Frontal cortex (tissue), 4 donors: ENCODE data around the gene VSNL1. TPM values are rescaled to one million over a fixed set of nuclear protein-coding genes. Genes with fewer than 3 reads are reported as not detected.

Source experiments
- DNase-seq, 2 donors: peaks; one replicate each; pipeline ENCODE4 v3.0.0; 2012; ENCODE audit warnings: low spot score in 2 of 2
- FAIRE-seq: peaks from 2 replicates; lab custom pipeline; 2012; peaks lifted over from hg19 to GRCh38; lab: Jason Lieb, UNC
- total RNA-seq: library from RNA; depleted of rRNA; stranded (reverse); fragments of >200 nt; gene quantifications from one replicate; pipeline ENCODE4 v1.2.3, GENCODE V29; 2014
- donor health status: control.
- donor health status: control.
- donor health status: control.

VSNL1 gene
- total RNA-seq, 1 donor from 2014 or later = 24.5 TPM

DNA sequence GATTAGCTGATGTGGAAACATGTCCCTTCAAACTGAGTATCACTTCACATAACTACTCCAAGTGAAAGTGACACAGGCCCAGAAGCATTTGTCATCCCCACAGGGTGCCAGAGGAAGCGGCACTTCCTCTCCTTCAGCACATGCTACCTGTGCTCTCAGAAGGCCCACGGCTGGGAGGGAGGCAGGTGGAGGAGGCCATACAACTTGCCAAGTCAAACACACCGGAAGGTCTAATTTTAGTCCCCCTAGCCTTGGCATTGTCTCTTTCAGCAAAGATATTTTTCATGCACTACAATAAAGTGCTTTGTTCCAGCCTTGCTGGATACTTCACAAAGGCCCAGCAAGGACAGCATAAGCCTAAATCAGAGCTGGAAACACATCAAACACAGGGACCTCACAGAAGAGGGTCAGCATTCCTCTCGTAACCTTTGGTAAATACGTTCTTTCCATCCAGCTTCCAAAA, 38.0 kb downstream of the VSNL1 start:
- FAIRE-seq (no peak), DNase-seq (no peak)

DNA sequence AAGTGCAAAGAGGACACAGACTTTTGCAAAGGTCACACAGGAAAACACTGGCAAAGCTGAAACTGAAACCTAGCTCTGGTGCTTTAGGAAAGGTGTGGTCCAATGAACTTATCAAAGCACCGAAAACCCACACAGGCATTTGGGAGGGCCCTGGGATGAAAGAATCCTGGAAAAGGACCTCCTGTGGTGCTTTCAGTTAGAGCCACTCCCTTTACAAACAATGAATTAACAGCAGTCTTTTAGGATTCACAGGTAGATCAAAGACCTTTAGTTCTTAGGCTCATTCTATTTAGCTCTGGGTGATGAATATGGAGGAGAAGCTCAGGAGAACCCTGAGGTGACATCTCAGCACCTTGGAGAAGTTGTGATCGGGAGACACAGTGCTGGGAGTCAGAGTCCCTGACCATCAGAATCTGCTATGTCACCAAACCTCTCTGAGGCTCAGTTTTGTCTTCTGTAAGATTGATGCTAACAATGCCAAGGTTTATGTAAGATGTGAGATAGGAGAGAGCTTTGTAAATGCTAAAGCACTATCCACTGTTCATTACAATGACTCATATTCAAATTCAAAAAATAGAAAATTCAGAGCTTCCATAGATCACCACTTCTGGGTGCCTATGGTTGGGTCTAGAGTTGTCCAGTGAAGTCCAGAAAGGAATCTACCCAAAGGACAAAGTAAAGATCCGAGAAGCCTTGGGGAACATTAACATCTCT, 39.3 kb downstream of the VSNL1 start:
- DNase-seq = no peak
- FAIRE-seq = no peak

DNA sequence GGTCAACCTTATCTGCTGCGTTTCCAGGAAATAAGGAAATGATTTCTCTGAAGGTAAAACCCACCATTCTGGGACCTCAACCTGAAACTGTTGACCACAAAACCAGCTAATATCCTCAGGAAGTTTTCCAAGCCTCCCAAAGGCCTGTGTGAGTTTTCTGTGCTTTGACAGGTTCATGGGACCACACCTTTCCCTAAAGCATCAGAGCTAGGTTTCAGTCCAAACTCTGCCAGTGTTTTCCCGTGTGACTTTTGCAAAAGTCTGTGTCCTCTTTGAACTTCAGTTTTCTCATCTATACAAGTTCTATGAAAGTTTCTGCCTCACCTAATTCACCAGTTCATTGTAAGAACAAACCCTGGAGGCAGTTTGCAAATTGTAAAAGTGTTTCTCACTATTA, 39.8 kb downstream of the VSNL1 start:
- DNase-seq (no peak), FAIRE-seq (no peak)

DNA sequence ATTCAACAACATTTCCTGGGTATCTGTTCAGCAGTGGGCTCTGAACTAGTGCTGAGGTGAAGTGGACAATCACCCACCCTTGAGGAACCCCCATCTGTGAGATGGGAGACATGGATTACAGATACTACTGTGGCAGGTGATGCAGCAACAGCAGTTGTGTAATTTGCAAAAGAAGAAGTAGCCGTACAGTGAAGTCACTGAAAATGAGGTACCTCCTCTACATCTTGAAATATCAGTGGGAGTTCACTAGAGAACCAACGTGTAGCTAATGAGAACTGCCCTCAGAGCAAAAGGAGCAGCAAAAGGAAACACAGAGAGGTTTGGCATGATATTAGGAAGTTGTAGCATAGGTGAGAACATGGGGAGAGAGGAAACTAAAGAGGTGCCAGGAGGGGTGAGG, 41.3 kb downstream of the VSNL1 start:
- DNase-seq = no peak
- FAIRE-seq = no peak

DNA sequence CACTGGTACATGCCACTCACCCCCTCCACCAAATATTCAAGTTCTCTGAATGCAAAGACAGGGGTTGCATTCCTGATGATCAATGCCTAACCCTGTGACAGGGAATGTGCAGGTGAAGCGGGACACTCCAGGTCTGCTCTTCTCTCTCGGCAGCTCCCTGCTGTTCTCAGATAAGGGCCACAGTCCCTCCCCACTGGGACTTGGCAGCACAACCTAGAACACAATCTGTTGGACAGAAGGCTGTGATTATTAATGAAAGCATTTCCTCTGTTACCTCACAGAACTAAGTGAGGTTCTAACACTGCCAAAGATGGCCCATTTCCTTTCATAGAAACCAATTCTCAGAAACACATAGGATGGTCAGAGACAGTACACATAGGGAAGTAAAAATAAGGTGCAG, 42.7 kb downstream of the VSNL1 start:
- DNase-seq (no peak), FAIRE-seq (no peak)

DNA sequence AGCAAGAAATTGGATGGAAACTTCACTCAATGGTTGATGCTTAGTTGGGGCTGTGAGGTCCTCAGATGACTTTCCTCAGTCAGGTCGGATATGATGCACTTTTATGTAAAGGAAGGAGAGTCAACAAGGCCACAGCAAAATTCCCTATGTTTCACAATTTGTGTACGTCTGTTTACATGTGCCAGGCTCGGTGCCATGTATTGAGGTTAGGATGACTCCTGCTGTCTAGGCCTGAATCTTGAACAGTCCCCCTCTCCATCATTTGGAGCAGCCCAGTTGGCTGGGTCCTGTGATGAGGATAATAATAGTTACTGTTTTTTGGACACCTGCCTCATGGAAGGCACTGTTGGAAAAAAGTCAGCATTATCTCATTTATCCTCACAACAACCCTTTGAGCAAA, 43.1 kb downstream of the VSNL1 start:
- FAIRE-seq (no peak), DNase-seq (no peak)

DNA sequence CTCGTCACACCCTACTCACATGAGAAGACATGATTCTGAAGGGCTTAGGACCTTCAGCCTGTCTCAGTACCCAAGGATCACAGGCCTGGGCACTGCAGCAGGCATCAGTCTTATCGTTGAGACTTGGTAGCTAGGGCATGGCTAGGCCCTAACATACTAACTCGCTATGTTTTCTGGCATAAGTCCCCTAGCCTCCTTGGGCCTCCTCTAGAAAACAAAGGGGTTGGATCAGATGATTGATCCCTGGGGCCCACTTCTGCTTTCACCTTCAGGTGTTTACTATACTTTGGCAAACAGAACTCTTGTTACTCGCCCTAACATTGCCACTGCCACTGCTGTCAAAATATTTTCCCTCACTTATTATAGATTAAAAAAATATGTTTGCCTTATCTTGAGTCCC, 44.2 kb downstream of the VSNL1 start:
- DNase-seq = no peak
- no peak for FAIRE-seq

DNA sequence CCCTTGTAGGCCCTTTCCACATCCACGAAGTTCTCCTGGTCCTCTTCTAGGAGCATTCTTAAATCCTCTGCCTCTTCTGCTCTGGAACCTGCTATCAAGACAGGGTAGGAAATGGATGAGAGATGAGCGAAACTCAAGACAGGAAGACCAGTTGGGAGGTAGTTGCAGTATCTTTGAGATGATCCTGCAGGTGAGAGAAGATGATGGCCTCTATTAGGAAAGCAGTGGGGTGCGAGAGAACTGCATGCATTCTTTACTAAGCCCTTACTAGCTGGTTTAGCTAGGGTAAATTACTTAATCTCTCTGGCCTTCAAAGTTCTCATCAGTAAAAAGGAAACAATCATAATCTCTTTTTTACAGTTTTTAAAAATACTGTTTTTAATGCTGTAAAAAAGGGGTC, 47.0 kb downstream of the VSNL1 start:
- FAIRE-seq (no peak), DNase-seq (no peak)

DNA sequence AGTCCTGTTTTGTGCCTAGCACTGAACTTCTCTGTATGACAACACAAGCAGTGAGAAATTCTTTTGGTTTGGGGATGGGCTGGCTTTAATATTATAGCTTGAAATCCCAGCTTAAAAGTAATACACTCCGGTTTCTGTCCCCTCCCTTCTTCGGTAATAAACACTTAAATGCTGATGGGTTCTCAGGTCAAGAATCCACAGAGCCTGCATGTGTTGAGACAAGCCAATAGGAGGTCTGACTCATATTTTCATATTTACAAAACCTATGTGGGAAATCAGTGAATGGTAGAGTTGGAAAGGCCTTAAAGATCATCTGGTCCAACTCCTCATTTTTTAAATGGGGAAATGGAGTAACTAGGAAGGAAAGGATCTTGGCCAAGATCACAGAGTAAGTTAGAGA, 47.5 kb downstream of the VSNL1 start:
- DNase-seq = no peak
- FAIRE-seq = no peak

DNA sequence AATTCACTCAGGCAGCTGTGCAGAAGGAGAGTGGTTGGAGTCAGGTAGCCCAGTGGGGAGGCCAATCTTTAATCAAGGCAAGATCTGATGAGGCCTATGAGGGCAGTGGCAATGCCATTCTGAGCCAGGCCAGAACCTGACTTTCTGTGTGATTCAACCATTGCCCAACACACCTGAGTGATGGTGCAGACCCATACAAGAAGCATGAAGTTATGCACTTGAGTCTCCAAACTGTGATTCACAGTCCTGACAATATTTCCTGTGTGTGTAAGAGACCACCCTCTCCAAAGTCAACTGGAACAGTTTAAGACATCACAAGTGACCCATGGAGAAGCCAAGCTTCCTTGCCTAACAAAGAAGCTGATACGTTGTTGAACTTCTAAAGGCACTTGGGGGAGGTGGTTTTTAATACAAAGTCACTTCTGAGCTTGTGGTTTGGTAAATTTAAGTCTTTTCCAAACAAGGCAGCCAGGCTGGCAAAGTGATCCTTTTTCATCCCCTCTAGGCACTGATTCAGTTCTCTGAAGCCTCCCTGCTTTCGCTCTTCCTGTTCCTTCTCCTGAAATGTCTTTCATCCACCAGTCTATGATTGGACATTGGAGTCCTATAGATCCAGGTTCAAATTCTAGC, 49.0 kb downstream of the VSNL1 start:
- no peak for FAIRE-seq
- DNase-seq = no peak

DNA sequence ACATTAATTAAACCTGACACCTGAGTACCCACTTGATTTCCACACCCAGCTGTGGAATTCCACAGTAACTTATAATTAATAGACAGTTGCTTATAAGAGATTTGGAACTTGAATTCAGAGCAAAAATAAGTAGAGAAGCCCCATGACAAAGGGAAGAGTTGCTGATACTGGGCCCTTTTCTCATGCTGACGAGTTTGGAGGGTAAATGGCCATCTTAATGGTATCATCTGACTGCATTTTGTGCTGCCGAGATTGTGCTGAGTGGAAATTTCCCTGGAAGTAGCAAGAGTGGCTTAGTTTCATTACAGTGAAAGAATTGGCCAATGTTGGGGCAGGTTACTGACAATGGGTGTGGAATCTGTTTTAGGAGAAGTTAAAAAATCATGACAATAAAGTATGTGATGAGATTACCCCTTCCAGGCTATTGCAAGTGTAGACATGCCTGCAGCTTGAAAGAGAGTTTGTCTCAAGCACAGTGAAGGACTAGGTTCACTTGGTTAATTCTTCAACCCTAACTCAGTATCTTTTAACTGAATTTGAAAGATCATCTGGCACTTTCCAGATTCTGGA, 49.9 kb downstream of the VSNL1 start:
- DNase-seq (no peak), FAIRE-seq (no peak)

DNA sequence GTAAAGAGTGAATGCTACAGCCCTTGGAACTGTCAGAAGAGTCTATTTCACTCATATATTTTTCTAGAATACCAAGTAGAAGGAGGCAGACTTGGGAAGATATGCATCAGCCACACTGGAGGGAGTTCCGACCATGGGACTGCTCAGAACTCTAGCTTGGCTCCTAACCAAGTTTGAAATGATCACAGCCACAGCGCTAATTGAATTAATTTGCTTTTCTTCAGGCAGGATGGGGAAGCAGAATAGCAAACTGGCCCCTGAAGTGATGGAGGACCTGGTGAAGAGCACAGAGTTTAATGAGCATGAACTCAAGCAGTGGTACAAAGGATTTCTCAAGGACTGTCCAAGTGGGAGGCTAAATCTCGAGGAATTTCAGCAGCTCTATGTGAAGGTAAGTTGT, 51.4 kb downstream of the VSNL1 start:
- no peak for FAIRE-seq
- DNase-seq = no peak

DNA sequence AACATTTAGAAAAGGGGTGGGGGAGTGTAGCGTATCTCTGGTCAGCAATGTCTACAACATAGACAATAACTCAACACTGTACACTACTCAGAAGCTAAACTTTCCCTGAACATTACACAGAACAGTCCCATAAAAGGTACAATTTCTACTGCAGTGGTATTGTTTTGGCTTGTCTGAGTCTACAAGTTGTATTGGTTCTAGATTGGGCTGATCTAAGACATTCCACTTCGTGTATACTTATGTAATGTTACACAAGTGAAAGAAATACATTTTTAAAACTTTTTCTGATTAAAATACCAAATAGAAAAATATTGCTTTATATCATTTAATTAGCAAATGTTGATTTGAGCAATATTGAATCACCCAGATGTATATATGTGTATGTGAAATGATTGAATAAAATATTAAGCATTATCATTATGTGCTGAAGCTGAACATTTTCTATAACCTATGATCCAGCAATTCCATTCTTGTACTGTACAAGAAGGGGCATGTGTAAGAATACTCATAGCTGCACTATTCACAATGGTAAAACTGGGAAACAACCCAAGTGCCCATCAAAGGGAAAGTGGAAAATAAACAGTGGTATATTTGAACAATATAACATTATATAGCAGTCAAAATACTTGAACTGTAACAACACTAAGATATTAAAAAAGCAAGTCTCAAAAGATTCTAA, 52.4 kb downstream of the VSNL1 start:
- no peak for FAIRE-seq

DNA sequence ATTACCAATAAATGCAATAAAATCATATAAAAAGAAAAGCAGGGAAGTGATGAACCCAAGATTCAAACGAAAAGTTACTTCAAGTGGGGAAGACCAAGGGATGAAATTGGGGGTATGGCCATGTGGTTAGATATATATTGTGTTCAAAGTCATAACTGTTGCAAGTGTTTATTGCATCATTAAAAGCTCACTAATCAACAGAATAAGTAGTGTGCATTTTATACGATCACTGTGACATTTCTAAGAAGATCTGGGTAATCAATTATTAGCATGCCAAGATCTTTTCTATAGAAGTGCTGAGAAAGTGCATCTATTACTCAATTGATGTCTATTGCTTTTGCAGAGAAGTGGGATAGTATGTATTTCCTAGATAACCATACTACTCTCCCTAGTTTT, 52.9 kb downstream of the VSNL1 start:
- no peak for FAIRE-seq
- DNase-seq = no peak

More for the DNA sequence above, 52.4 kb downstream of the VSNL1 start:
- no peak for DNase-seq

DNA sequence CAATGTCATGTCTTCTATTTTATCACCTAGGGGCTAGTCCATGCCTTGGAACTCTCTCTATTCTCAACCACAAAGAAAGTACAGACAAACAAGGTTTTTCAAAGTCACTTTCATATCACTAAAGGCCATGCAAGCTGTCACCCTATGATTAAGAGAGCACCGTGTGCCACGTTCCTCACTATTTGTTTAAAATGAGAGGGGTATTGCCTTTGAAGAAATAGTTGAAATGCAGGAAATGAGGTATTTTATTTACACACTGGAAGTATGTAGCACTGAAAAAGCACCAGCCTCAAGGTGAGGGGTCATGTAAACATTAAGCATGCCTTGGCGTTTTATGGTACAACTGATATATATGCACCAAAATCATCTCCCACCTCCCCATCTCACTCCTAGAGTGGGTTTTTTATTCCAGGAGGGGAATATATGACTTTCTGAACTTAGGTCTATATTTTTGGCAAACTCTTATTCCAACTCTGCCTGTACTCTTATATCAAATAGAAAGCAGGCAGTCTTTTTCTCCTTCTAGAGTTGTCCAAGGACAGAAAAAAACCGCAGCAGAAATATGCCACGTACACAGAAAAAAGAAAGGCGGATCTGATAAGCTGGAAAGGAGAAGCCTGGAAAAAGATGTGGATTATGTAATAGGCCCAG, 53.5 kb downstream of the VSNL1 start:
- DNase-seq (no peak), FAIRE-seq (no peak)

DNA sequence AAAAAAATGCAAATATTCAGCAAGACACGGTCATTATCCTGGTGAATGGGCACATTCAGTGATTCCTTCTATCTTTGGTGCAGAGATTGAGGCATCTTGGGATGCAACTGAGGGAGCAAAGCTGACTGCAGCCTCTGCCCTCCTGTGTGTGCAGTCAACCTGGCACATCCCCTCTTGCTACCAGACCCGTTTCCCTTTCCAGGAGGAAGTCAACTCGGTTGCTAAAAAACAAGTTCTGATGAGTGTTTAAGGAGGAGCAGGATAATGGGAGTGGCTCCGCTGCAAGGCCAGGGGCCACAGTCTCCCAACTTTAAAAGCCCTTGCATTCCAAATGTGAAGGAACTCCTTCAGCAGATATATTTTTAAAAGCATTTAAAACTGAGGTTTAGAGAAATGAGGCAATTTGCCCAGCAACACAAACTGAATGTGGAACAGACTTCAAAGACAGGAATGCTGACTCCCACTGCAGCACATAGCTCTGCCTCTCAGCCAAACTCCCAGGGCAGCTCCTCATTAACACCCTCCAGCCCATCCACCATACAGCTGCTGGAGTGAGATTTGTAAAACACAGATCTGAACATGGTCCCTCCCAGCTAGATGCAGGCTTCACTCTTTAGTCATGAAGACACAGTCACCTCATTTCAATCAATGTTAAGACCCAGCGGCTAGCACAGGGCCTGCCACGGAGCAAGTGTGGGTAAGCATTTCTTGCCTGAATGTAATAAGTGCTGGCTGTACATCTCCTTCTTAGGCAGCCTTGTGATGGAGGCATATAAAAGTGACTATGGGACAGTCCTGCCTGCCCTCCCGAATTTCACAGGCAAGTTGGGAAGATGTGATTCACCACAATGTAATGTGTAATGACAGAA, 54.3 kb downstream of the VSNL1 start:
- no peak for FAIRE-seq
- no peak for DNase-seq

DNA sequence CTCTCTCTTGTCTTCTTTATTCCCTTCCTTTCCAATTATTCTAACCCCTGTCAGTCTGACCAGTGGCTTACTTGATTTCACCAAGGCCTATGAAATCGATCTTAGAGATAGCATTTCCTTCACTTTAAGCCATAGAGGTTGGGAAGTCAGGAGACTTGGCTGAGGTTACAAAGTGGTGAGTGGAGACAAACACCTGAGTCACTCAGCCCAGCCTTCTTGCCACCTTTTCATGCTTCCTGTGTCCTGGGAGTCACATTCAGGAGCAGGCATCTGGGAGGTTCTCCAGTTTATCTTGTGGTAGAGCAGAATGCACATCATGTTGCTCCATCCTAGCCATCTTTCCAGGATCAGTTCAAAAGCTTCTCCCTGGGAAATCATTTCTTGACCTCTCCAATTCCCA, 59.1 kb downstream of the VSNL1 start:
- DNase-seq (no peak), FAIRE-seq (no peak)

DNA sequence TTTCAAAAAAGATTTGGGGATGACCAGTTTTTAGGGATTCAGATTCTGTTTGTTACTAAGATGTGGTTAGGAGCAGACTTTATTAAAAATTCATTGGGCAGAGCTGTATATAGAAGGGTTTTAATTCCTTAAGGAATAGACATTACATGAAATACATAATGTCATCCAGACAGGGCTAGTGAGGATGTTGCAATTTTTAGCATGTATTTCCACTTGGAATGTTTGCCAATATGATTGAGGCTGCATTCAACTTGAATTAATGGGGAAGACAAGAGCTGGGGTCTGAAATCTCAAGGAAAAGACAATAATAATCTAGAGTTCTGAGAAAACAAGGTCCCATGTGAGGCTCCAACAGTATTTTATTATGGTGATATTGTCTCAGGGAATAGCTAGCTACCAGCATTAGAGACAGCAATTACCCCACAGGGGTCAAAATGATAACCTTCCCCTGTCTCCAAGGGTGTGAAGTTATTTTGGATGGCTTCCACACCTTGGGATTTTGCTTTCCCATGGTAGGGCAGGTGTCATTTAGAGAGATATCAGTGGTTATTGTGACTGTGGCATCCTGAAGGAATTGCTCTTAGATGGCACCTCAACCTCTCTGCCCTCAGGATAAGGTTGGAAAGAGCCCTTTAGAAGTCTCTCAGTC, 60.2 kb downstream of the VSNL1 start:
- no peak for FAIRE-seq
- no peak for DNase-seq

DNA sequence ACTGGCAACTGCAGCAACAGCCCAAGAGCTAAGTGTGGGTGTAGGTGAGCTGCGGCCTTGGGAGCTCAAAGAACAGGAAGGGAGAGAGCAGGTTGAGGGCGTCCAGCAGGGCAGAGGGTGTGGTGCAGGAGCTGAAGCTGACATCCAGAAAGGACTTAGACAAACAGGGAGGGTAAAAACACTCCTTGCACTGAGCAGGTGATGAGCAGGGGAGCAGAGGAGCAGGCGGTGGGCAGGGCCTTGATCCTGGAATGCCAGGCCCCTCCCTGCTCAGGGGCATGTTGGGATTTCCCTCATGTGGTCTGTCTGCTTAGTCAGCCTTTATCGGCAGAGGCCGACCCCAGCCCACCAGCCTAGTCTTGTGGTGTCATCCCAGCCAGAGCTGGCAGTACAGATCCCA, 63.6 kb downstream of the VSNL1 start:
- FAIRE-seq (no peak), DNase-seq (no peak)
